HG03565 (cell line): Measurements from ENCODE around the gene SNAI1.
"Not testable (repeated sequence)": the region's sequence is repeated elsewhere in the genome, so short reads cannot be mapped to it uniquely, and the experiment has no call there.

Source experiments
- ATAC-seq: cut with Tn5 transposase; IDR thresholded peaks from one replicate; pipeline ENCODE4 v1.9.1; 2021; ENCODE audit warnings: mild to moderate bottlenecking, moderate library complexity; ENCODE audit not compliant: unreplicated experiment

SNAI1 gene

GRCh38 chr20:50011597-50011996, 28.8 kb downstream of the SNAI1 start:
- not testable (repeated sequence) for ATAC-seq

GRCh38 chr20:50012282-50013263, 29.8 kb downstream of the SNAI1 start:
- no peak for ATAC-seq

- no peak for ATAC-seq
Measured at GRCh38 chr20:50013976-50014375, 31.2 kb downstream of the SNAI1 start.

GRCh38 chr20:50014570-50015562, 32.1 kb downstream of the SNAI1 start:
- ATAC-seq: no peak

DNA sequence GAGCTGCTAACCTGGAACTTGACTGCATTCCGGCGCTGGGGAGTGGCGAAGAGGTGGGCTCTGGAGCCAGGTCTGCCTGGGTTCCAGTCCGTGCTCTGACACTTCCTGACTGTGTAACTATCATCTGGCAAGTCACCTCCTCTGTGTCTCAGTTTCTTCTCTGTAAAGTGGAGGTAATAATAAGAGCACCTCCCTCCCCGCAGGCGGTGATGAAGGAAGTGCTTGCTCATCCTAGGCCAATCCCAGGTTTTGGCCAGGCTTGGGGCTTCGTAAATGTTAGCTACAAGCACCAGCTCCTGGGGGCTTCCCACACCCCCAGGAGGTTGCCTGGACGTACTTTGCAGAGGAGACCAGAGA, 32.8 kb downstream of the SNAI1 start:
- no peak for ATAC-seq

DNA sequence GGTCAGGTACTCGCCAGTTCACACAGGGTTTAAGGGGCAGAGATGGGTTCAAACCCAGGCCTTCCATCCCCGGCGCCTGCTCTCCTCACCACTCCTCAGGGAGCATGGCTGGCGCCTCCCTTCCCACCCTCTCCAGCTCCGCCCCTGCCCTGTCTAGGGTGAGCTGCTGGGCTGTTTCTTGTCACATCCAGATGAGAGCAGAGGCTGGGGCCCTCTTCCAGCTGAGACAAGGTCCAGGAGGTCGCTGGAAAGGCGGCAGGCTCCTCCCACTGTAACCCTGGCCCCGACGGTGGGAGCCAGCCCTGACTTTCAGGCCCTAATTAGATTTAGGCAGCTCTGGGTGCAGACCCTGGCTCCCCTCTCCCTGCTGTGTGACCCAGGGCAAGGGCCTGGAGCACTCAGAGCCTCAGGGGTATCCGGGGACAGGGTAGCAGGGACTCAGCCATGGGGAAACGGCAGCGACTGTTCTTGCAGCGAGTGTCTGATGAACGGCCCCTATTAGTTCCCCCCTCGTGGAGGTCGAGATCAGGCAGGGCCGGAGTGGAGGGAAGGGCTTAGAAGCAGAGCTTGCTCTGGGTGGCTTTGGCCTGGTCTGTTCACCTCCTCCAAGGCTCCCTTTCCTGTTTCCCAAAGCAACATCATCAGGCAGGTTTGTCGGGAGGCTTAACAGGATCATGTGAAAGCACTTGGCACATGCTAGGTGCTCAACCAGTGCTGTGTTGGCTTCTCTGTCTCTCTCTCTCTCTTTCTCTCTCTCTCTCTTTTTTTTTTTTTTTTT, 33.4 kb downstream of the SNAI1 start:
- ATAC-seq: no peak

DNA sequence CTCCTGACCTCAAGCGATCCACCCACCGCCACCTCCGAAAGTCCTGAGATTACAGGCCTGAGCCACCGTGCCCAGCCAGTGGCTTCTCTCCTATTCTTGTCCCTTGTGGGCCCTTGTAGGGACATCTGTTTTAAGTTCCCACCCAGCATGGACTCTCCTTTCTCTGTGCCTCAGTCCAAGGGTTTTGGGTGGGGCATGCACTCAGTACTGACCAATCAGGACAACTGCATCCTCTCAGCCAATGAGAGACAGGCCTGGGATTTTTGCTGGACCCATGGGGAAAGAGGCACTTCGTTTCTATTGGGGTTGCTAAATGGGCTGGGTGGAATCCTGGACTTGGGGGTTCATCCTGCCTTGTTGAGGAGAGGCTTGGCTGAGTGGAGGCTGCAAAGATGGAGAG, 34.4 kb downstream of the SNAI1 start:
- no peak for ATAC-seq

DNA sequence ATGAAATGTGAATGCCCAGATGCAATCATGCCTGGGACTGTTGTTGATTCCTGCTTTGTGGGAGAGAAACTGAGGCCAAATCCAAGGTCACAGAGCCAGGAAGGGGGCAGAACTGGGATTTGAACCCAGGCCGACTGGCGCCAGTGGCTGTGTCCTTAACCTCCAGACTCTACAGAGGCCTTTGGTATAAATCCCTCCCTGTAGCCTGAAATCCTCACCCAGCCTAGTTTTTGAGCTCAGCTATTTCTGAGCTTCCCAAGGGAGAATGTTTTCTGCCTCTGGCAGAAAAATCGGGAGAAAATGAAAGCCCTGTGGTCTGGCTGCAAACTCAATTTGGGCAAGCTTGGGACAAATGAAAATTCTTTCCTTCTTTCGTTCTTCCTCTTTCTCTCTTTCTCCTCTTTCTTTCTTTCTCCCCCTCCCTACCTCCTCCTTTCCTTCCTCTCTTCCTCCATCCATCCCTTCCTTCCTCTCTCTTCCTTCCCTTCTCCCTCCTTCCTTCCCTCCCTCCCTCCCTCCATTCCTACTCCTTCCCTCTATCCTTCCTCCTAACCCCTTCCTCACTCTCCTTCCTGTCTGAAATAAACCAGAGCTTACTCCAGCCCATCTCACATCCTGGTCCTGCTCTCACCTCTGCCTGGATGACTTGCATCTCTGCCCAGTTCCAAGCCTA, 34.9 kb downstream of the SNAI1 start:
- ATAC-seq: no peak

GRCh38 chr20:50019466-50020256, 36.9 kb downstream of the SNAI1 start:
- ATAC-seq: no peak

GRCh38 chr20:50020288-50020687, 37.5 kb downstream of the SNAI1 start:
- ATAC-seq: no peak

DNA sequence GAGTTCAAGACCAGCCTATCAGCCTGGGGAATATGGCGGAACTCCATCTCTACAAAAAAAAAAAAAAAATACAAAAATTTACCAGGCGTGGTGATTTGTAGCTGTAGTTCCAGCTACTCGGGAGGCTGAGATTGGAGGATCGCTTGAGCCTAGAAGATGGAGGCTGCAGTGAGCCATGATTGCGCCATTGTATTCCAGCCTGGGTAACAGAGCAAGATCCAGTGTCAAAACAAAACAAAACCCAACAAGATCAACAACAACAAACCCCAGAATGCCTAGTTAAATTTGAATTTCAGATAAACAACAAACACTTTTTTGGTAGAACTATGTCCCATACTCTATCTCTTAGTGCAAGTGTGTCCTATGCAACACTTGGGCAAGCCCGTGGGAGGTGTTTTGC, 39.9 kb downstream of the SNAI1 start:
- ATAC-seq: no peak

GRCh38 chr20:50023116-50023805, 40.5 kb downstream of the SNAI1 start:
- ATAC-seq: no peak

DNA sequence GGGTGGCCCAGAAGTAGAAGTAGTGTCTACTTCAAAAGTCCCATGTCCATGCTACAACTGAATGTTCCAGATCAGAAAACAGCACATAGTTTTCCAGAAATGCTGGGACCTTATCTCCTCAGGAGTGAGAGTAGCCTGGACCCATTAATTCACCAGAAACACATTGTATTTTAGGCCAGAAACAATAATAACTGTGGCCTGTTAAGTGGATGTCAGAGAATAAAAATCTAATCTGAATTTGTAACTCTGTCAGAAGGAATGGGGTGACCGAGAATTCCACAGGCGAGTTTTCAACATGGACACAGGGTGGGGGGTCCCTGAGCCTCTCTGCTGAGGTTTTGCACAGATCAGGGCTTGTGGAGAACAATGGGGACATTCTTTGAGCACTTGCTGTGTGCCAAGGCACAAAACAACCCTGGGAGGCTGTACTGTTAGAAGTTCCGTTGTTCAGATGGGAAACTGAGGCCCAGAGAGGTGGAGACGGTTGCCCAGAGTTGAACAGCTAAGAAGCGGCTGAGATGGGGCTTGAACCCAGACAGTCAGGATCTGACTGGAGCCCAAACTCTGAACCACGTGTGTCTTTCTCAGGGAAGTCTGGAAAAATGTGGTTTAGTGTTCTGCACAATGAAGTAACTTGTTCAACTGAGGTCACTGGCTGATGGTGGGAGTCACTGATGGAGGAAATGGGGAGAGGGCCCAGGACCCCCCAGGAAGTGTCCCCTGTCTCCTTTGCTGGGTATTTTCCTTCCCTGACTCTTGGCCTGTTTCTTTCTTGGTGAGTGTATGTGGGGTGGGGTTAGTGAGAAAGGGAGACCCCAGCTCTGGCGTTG, 44.2 kb downstream of the SNAI1 start:
- no peak for ATAC-seq

GRCh38 chr20:50027611-50028105, 44.9 kb downstream of the SNAI1 start:
- no peak for ATAC-seq

- no peak for ATAC-seq
Measured at GRCh38 chr20:50029083-50029696, 46.4 kb downstream of the SNAI1 start.

DNA sequence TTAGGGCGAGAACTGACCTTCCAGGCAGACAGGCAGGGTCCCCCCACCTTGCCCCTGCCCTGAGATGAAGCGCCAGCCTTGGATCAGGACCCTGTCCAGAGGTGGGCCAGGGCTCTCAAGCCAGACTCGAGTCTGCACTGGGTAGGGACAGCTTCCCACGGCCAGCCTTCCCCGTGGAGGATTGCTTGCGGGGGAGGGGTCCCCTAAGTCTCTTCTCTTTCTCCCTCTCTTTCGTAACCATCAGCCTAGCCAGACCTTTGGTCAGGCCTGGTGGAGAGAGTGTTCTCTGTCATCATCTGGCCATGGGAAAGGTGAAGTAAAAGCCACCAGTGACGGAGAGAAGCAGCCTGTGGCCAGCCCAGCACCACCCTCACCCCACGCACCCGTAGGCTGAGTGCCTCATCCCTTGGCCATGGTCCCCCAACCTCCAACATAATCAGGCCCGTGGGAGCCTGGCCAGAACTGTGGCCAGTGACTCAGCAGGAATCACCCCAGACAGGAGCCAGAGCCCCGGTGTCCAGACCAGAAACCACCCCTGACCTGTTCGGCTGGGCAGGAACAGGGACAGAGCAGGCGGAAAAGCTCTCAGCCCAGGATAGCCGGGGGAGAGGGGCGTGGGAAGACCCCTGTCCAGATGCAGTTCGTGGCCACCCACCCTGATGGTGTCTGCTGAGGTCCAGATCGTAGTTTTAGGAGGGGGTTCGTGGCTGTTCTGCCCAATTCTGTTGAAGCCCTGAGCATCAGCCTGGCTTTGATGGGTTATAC, 47.1 kb downstream of the SNAI1 start:
- ATAC-seq: no peak
